Small intestine (tissue), 7 donors: ENCODE results near the gene POU2F1. TPM values are rescaled to one million over a fixed set of nuclear protein-coding genes. Genes with fewer than 3 reads are reported as not detected.

ENCODE experiments used
- DNase-seq, 2 donors: peaks; one replicate each; pipeline versions ENCODE4 v3.0.0 to v3.0.0-alpha.2; 2013
- FAIRE-seq: peaks from 2 replicates; lab custom pipeline; 2012; peaks lifted over from hg19 to GRCh38; lab: Jason Lieb, UNC
- H3K27ac ChIP-seq, 3 donors: one replicate each; pipeline ENCODE4 v1.5.1; 2013; ENCODE audit warnings: low read length in 2 of 3, mild to moderate bottlenecking in 2 of 3, control low read depth in 1 of 3, inconsistent platforms in 1 of 3, low read depth in 1 of 3, moderate library complexity in 1 of 3
- H3K27me3 ChIP-seq, 3 donors: one replicate each; pipeline ENCODE4 v1.6.1; 2013; ENCODE audit warnings: low read length in 3 of 3, inconsistent platforms in 1 of 3; ENCODE audit not compliant: control insufficient read depth in 3 of 3, insufficient read depth in 3 of 3
- H3K36me3 ChIP-seq, 3 donors: one replicate each; pipeline ENCODE4 v1.6.1; 2013; ENCODE audit warnings: low read length in 3 of 3, inconsistent platforms in 1 of 3, low read depth in 1 of 3, mild to moderate bottlenecking in 1 of 3, moderate library complexity in 1 of 3; ENCODE audit not compliant: control insufficient read depth in 3 of 3, insufficient read depth in 2 of 3
- H3K4me1 ChIP-seq, 3 donors: one replicate each; pipeline ENCODE4 v1.6.1; 2013; ENCODE audit warnings: low read length in 2 of 3, inconsistent platforms in 1 of 3, low read depth in 1 of 3, mild to moderate bottlenecking in 1 of 3, moderate library complexity in 1 of 3; ENCODE audit not compliant: control insufficient read depth in 3 of 3, insufficient read depth in 2 of 3
- H3K4me3 ChIP-seq, 3 donors: one replicate each; pipeline ENCODE4 v1.5.1; 2013; ENCODE audit warnings: low read length in 3 of 3, control low read depth in 1 of 3, inconsistent platforms in 1 of 3, low read depth in 1 of 3, mild to moderate bottlenecking in 1 of 3, moderate library complexity in 1 of 3
- H3K9me3 ChIP-seq, 2 donors: one replicate each; pipeline ENCODE4 v1.6.1; 2013; ENCODE audit warnings: low read depth in 1 of 2, low read length in 1 of 2; ENCODE audit not compliant: control insufficient read depth in 2 of 2, insufficient read depth in 1 of 2
- WGBS, 3 donors: extraction: QIAGEN DNeasy Blood & Tissue Kit; methylation state at CpG; one replicate each; pipeline ENCODE4 v1.1.7; 2013; 5-methylcytosine and 5-hydroxymethylcytosine counted together
- polyA plus RNA-seq, 4 donors: library from polyadenylated mRNA; stranded (reverse) in 3 of 4; unstranded in 1 of 4; fragments of 200-250 nt in 3 of 4; fragments of 120-200 nt in 1 of 4; gene quantifications; one replicate each; pipeline versions ENCODE4 v1.2.1 to v1.2.3, GENCODE V29; 2013
- donor health status: healthy with polysubstance abuse.
- donor health status: control.
- donor health status: control.
- donor health status: Bipolar disorder and iron deficiency.
- donor health status: healthy.

Gene POU2F1
- polyA plus RNA-seq, 4 donors: 0.81 to 8.9 (median 2.3) TPM

DNA sequence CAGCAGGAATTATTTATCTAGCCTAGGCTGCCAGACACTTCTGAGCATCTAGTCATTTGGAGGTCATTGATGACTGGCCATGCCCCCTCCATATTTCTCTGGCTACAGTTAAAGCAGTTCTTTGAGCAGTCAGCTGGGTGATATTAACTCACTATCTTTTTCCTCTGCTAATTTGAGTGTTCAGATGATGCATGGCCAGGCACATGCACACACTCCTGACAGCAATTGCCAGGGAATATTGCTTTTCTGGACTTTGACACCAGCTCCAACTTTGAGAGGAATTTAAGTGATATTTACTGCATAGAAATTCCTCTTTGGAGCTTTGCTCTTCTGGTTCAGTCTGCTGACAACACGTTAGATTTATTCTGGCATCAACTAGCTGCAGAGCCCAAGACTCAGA is 245.1 kb downstream of the POU2F1 start:
- Histone ChIP-seq H3K4me1 (peaks cover 0 to 5% (median 0%) of the 10 kb centered on the region in 3 donors), H3K27me3 (peaks cover 0 to 3% (median 0%) of the 10 kb centered on the region in 3 donors), H3K36me3 (no peaks in the 10 kb centered on the region), H3K4me3 (no peak overlapping the region), H3K9me3 (no peaks in the 10 kb centered on the region), H3K27ac (peak overlapping the region in 1 of 3 donors; percentile 60)
- WGBS, 3 donors: 8 to 38% (median 26%) methylated on average over 1 of the region's 1 CpG
- DNase-seq: peak in 1 of 2 donors; percentile 85
- no peak for FAIRE-seq

DNA sequence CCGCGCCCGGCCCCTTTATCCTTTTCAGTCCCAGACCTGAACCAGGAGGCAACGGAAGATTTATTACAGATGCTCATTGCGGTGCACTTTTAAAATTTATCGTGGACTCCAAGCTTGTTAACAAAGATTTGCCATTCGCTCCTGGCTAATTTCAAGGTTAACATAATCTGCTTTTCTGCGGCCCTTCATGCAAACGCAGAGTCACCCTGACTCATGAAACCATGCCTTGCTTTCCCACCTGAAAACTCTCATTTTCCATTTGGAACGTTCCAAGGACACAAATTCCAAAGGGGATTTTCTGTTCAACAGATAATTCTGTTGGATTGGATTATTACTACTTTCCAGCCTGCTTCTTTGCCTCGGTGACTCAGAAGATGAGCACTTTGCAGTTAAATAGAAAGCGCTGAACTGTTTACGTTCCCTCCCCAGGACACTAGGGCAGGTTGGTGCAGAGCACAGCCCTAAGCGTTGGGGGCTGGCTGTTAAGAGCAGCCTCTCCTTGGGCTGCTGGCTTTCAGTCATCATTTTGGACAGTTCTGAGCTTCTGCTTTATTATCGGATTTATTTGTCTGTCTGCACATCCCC is 246.5 kb downstream of the POU2F1 start:
- WGBS, 3 donors: 87 to 92% (median 88%) methylated on average over 15 of the region's 15 CpGs
- DNase-seq: no peak
- H3K36me3 ChIP-seq: no peaks in the 10 kb centered on the region
- peaks cover 0 to 5% (median 0%) of the 10 kb centered on the region in 3 donors for H3K4me1 ChIP-seq
- H3K27me3 ChIP-seq: peaks cover 0 to under 1% (median 0%) of the 10 kb centered on the region in 3 donors
- H3K27ac ChIP-seq: no peak overlapping the region
- FAIRE-seq: no peak
- H3K4me3 ChIP-seq: no peak overlapping the region
- no peaks in the 10 kb centered on the region for H3K9me3 ChIP-seq

DNA sequence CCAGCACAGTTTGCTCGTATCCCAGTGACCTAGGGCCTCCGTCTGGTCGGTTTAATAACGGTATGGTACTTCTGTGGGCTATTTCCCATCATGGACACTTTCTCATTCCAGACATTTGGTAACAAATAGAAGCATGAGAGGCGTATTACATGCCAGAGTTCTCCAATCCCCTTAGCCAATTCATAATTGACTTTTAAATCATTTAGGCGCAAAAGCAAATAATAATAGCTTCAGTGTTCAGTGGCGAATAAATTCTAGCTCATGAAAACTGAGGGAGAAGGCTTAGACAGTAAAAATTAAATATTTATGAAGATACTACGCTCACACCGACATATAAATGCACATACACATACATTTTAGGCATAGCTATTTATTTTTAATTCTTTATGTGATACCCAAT is 247.1 kb downstream of the POU2F1 start:
- no peaks in the 10 kb centered on the region for H3K27me3 ChIP-seq
- 78 to 86% (median 83%) methylated on average over 9 of the region's 9 CpGs for WGBS, 3 donors
- FAIRE-seq (no peak), DNase-seq (no peak)
- H3K27ac ChIP-seq: no peak overlapping the region
- H3K4me3 ChIP-seq: no peak overlapping the region
- H3K9me3 ChIP-seq: no peaks in the 10 kb centered on the region
- peaks cover 0 to 5% (median 0%) of the 10 kb centered on the region in 3 donors for H3K4me1 ChIP-seq
- no peaks in the 10 kb centered on the region for H3K36me3 ChIP-seq

DNA sequence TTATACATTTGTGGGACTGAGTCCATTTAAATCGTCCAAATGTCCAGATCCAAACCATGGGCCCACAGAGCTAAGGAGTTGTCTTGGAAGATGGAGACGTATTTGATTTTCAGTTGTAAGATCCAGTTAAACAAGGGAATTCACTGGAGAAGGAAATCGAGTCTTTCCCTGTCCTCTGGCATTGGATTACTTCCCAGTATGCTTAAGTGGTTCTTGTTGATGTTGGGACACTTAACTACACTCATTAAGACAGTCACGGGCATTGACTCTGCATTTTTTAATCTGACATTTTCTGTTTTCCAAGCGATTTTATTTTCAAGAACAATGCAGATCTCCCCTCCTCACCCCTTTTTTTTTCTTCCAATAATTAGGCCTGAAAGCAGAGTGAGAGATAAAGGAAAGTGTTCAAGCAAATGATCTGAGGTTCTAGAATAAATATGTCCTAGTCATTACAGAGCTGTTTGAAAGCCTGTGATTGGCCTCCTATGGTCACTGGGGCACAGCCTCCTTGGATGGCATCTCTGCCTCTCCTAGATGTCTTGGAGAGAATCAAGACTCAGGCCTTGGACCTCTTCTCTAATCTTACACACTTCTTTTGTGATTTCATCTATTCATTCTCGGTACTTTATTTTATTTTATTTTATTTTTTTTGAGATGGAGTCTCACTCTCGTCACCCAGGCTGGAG is 248.7 kb downstream of the POU2F1 start:
- H3K9me3 ChIP-seq: no peaks in the 10 kb centered on the region
- DNase-seq (no peak), FAIRE-seq (no peak)
- no peak overlapping the region for H3K27ac ChIP-seq
- H3K27me3 ChIP-seq: no peaks in the 10 kb centered on the region
- 69 to 84% (median 82%) methylated on average over 7 of the region's 7 CpGs for WGBS, 3 donors
- peaks cover 0 to 5% (median 0%) of the 10 kb centered on the region in 3 donors for H3K4me1 ChIP-seq
- H3K36me3 ChIP-seq: no peaks in the 10 kb centered on the region
- no peak overlapping the region for H3K4me3 ChIP-seq

DNA sequence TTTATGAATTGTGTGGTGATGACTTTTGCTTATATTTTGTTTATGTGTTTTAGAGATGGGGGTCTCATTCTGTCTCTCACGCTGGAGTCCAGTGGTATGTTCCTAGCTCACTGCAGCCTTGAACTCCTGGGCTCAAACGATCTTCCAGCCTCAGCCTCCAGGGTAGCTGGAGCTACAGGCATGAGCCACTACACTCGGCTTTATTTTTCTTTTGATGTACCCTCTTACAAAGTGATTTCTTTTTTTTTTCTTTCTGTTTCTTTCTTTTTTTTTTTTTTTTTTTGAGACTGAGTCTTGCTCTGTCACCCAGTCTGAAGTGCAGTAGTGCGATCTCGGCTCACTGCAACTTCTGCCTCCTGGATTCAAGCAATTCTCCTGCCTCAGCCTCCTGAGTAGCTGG is 250.9 kb downstream of the POU2F1 start:
- no peak for DNase-seq
- no peak overlapping the region for H3K27ac ChIP-seq
- no peak overlapping the region for H3K4me3 ChIP-seq
- no peaks in the 10 kb centered on the region for H3K36me3 ChIP-seq
- WGBS, 3 donors: 84 to 87% (median 85%) methylated on average over 5 of the region's 5 CpGs
- no peaks in the 10 kb centered on the region for H3K9me3 ChIP-seq
- no peaks in the 10 kb centered on the region for H3K27me3 ChIP-seq
- H3K4me1 ChIP-seq: no peaks in the 10 kb centered on the region
- FAIRE-seq: no peak

DNA sequence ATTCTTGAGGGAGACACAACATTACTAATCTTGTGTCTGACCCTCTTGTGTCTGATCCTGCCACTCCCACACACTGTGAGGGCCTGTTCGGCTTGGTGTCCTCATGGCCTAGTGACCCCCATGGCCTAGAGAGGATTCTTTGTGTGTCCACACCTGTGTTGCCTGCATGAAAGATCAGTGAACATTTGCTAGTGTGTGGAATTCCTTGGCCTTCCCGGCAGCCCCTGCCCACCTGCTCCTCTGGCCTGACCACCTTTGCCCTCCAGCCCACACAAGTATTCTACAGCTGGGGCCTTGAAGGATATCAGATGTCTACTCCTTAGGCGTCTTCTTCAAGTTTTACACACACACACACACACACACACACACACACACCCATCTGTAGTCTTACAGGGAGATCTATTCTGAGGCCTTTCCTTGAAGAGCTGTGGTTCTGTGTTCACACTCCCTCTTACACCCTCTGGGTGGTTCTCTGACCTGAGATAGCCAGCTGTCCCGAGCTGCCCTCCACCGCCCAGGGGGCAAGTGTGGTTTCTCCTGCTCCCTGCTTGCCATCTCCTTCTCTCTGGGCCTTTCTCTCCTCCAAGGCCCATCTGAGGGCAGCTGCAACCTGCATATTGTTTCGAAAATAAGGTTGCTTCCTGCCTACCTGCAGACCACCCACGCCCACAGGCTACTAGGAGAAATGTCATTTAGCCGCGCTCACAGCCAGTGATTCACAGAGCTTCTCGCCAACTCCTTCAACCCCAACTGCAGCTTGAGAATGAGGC is 252.3 kb downstream of the POU2F1 start:
- WGBS, 3 donors: 71 to 82% (median 79%) methylated on average over 10 of the region's 10 CpGs
- FAIRE-seq: no peak
- DNase-seq: no peak
- no peaks in the 10 kb centered on the region for H3K27me3 ChIP-seq
- H3K4me3 ChIP-seq: no peak overlapping the region
- no peak overlapping the region for H3K27ac ChIP-seq
- H3K36me3 ChIP-seq: no peaks in the 10 kb centered on the region
- no peaks in the 10 kb centered on the region for H3K4me1 ChIP-seq
- H3K9me3 ChIP-seq: no peaks in the 10 kb centered on the region

DNA sequence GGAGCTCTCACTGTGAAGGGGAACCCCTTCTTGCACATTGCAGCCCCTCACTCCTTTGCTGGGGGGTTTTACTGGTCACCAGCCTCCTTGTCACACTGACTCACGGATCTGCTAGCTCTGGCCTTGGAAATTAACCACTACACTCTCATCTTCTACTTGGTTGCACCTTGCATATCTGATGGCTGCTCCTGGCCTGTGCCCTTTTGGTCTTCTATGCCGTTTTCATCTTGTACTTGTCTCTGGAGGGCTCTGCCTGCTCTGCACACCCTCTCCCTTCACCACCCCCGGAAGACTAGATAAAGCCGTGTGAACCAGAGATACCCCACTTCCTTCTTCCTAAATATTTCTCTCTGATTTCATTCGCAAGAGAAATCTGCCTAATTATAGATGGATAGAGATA is 253.1 kb downstream of the POU2F1 start:
- Histone ChIP-seq H3K4me3 (no peak overlapping the region), H3K9me3 (no peaks in the 10 kb centered on the region), H3K27ac (no peak overlapping the region), H3K27me3 (no peaks in the 10 kb centered on the region), H3K4me1 (no peaks in the 10 kb centered on the region), H3K36me3 (no peaks in the 10 kb centered on the region)
- FAIRE-seq (no peak), DNase-seq (no peak)
- WGBS, 3 donors: 50 to 59% (median 57%) methylated on average over 5 of the region's 5 CpGs

DNA sequence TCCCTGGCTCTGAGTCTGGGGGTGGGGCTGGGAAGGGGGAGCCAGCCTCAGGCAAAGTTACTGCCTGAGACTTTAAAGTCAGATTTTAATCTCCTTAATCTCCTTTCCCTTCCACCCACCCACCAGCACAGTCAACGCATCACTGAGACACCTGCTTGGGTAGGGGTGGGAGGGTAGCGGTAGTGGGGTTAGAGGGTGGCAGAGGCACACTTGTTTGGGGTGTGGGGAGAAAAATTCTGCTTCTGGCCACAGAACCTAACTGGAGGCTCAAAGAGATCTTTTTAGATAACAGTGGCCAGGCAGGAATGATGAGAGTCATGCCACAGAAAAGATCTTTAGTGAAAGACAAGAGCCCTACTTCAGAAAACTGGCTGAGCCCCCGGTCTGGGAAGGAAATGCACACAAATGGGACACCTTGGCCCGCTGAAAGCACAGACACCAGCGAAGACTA is 253.5 kb downstream of the POU2F1 start:
- DNase-seq: no peak
- no peak overlapping the region for H3K27ac ChIP-seq
- WGBS, 3 donors: 67 to 82% (median 72%) methylated on average over 5 of the region's 5 CpGs
- H3K4me3 ChIP-seq: no peak overlapping the region
- no peaks in the 10 kb centered on the region for H3K36me3 ChIP-seq
- no peak for FAIRE-seq
- no peaks in the 10 kb centered on the region for H3K9me3 ChIP-seq
- H3K4me1 ChIP-seq: no peaks in the 10 kb centered on the region
- H3K27me3 ChIP-seq: no peaks in the 10 kb centered on the region
